ENCODE results near the gene ASTN1. TPM values are rescaled to one million over a fixed set of nuclear protein-coding genes. Genes with fewer than 3 reads are reported as not detected.

Gene ASTN1
- total and polyA plus RNA-seq, 9 of the 15 experiments (the other 6 are each of a cell fraction or from before 2014, with no cell fraction given): 0.05 to 0.22 (median 0.18) TPM

DNA sequence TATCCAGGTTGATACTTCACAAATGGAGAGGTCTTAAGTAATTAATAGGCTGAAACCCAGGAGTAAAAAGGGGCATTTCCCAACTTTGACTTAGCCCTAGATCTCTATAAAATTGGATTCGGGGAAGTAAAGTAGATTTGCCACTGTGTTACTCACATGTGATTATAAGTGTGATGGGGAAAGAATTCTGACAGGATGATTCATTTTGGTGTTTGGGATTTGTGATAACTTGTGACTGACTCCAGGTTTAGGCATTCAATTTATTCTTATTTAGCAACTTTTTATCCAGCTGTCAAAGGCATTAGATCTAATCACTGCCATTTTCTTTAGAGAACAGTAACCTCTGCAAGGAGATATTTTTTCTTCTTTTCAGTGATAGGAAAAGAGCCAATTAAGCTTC is 175.5 kb downstream of the ASTN1 start:
- Histone ChIP-seq H3K4me3 (no peak overlapping the region), H3K9me3 (replicated peaks; ENCODE audit: control insufficient read depth, insufficient read depth, low read depth, low read length) (no peaks in the 10 kb centered on the region), H3K27me3 (ENCODE audit: control insufficient read depth in 2 of 2, insufficient read depth in 2 of 2, low read length in 2 of 2) (no peaks in the 10 kb centered on the region), H3K9ac (ENCODE audit: insufficient read depth in 1 of 2, low read depth in 2 of 2, low read length in 2 of 2) (no peak overlapping the region), H3K36me3 (ENCODE audit: control insufficient read depth, insufficient read depth, low read length) (no peaks in the 10 kb centered on the region), H4K20me1 (replicated peaks; ENCODE audit: control insufficient read depth, insufficient read depth, low read length) (no peaks in the 10 kb centered on the region), H3K9me1 (ENCODE audit: control insufficient read depth, insufficient read depth, low read length) (no peaks in the 10 kb centered on the region), H2AFZ (ENCODE audit: low read depth, low read length) (no peak overlapping the region), H3K79me2 (ENCODE audit: control insufficient read depth, insufficient read depth, low read length) (no peaks in the 10 kb centered on the region), H3K27ac (ENCODE audit: extremely low read depth, low read depth, low read length) (no peak overlapping the region), H3K4me2 (ENCODE audit: insufficient read depth, low read length) (no peak overlapping the region), H3K4me1 (replicated peaks in 1 of 2; ENCODE audit: control insufficient read depth in 2 of 2, insufficient read depth in 2 of 2, low read length in 2 of 2) (no peaks in the 10 kb centered on the region)
- no peak for FAIRE-seq
- POLR2A ChIA-PET: no interaction called here
- no peak for DNase-seq (ENCODE audit: extremely low read depth in 1 of 4, low spot score in 3 of 4)
- ATAC-seq: no peak
- CTCF ChIA-PET (ENCODE audit: low intra/inter-chr PET ratio): interaction anchor here (0.7 kb wide), 1 partner anchor 1650 kb away, joined by 3 read pairs; no protein-coding TSS in a partner anchor
- 0% methylated on average over 1 of the region's 1 CpG for WGBS (ENCODE audit: insufficient coverage, low coverage, missing lambda C conversion rate)
- no peak for TF ChIP-seq ZFP36 (IDR thresholded peaks at IDR 0.05; ENCODE audit: low read depth, low read length, partially characterized antibody)
- intact Hi-C loops (cut with micrococcal nuclease): no loop called here
- BruUV-seq (replicated peaks): no TSS peak
- in situ Hi-C loops (cut with MboI): no loop called here

GRCh38 chr1:176987016-176987415 is 177.5 kb downstream of the ASTN1 start:
- Histone ChIP-seq H3K4me2 (ENCODE audit: insufficient read depth, low read length) (no peak overlapping the region), H3K79me2 (ENCODE audit: control insufficient read depth, insufficient read depth, low read length) (no peaks in the 10 kb centered on the region), H2AFZ (ENCODE audit: low read depth, low read length) (no peak overlapping the region), H3K27ac (ENCODE audit: extremely low read depth, low read depth, low read length) (no peak overlapping the region), H3K27me3 (ENCODE audit: control insufficient read depth in 2 of 2, insufficient read depth in 2 of 2, low read length in 2 of 2) (no peaks in the 10 kb centered on the region), H3K36me3 (ENCODE audit: control insufficient read depth, insufficient read depth, low read length) (no peaks in the 10 kb centered on the region), H3K9me1 (ENCODE audit: control insufficient read depth, insufficient read depth, low read length) (no peaks in the 10 kb centered on the region), H3K9me3 (replicated peaks; ENCODE audit: control insufficient read depth, insufficient read depth, low read depth, low read length) (no peaks in the 10 kb centered on the region), H4K20me1 (replicated peaks; ENCODE audit: control insufficient read depth, insufficient read depth, low read length) (no peaks in the 10 kb centered on the region), H3K4me3 (no peak overlapping the region), H3K9ac (ENCODE audit: insufficient read depth in 1 of 2, low read depth in 2 of 2, low read length in 2 of 2) (no peak overlapping the region), H3K4me1 (replicated peaks in 1 of 2; ENCODE audit: control insufficient read depth in 2 of 2, insufficient read depth in 2 of 2, low read length in 2 of 2) (no peaks in the 10 kb centered on the region)
- POLR2A ChIA-PET: no interaction called here
- no peak for ATAC-seq
- DNase-seq (ENCODE audit: extremely low read depth in 1 of 4, low spot score in 3 of 4): no peak
- in situ Hi-C loops (cut with MboI): no loop called here
- no peak for FAIRE-seq
- BruUV-seq (replicated peaks): no TSS peak
- CTCF ChIA-PET (ENCODE audit: low intra/inter-chr PET ratio): no interaction called here
- intact Hi-C loops (cut with micrococcal nuclease): no loop called here
- TF ChIP-seq, protein P1, sequence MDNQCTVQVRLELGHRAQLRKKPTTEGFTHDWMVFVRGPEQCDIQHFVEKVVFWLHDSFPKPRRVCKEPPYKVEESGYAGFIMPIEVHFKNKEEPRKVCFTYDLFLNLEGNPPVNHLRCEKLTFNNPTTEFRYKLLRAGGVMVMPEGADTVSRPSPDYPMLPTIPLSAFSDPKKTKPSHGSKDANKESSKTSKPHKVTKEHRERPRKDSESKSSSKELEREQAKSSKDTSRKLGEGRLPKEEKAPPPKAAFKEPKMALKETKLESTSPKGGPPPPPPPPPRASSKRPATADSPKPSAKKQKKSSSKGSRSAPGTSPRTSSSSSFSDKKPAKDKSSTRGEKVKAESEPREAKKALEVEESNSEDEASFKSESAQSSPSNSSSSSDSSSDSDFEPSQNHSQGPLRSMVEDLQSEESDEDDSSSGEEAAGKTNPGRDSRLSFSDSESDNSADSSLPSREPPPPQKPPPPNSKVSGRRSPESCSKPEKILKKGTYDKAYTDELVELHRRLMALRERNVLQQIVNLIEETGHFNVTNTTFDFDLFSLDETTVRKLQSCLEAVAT (IDR thresholded peaks at IDR 0.05): no peak
- TF ChIP-seq E2F6 (IDR thresholded peaks at IDR 0.05; ENCODE audit: borderline replicate concordance in 1 of 2, extremely low read depth in 1 of 2, insufficient read depth in 1 of 2, insufficient read length in 1 of 2, low read depth in 1 of 2, low read length in 1 of 2, poor library complexity in 1 of 2, severe bottlenecking in 1 of 2): no peak
- TF ChIP-seq XRCC5 (IDR thresholded peaks at IDR 0.05; ENCODE audit: low read depth, low read length): no peak
- TF ChIP-seq SMC3 (conservative IDR thresholded peaks at IDR 0.05; ENCODE audit: insufficient read depth, low read depth, low read length): no peak
- no peak for TF ChIP-seq ZNF592 (IDR thresholded peaks at IDR 0.05)
- TF ChIP-seq ZSCAN29 (IDR thresholded peaks at IDR 0.05): no peak
- TF ChIP-seq BRD9 (IDR thresholded peaks at IDR 0.05; ENCODE audit: low read depth, partially characterized antibody): no peak
- TF ChIP-seq EZH2 (IDR thresholded peaks at IDR 0.05; ENCODE audit: borderline replicate concordance, low read depth, low read length): no peak

All from K562 (cell line).